GM23248 (cell line): ENCODE data around the gene RNU1-1.
"Not testable (repeated sequence)": the region's sequence is repeated elsewhere in the genome, so short reads cannot be mapped to it uniquely, and the experiment has no call there.

ENCODE experiments used
- EZH2 ChIP-seq: fragments of 200-600 bp; sonication (generic); IDR thresholded peaks from 2 replicates; pipeline ENCODE4 v1.6.1; 2018; ENCODE audit warnings: antibody characterized with exemption, mild to moderate bottlenecking; ENCODE audit not compliant: insufficient read depth, poor library complexity, severe bottlenecking
- EZH2phosphoT487 ChIP-seq: fragments of 200-600 bp; sonication (generic); IDR thresholded peaks from 2 replicates; pipeline ENCODE4 v1.6.1; 2018; ENCODE audit warnings: antibody characterized with exemption, moderate library complexity, mild to moderate bottlenecking, low read depth; ENCODE audit not compliant: insufficient read depth

DNA sequence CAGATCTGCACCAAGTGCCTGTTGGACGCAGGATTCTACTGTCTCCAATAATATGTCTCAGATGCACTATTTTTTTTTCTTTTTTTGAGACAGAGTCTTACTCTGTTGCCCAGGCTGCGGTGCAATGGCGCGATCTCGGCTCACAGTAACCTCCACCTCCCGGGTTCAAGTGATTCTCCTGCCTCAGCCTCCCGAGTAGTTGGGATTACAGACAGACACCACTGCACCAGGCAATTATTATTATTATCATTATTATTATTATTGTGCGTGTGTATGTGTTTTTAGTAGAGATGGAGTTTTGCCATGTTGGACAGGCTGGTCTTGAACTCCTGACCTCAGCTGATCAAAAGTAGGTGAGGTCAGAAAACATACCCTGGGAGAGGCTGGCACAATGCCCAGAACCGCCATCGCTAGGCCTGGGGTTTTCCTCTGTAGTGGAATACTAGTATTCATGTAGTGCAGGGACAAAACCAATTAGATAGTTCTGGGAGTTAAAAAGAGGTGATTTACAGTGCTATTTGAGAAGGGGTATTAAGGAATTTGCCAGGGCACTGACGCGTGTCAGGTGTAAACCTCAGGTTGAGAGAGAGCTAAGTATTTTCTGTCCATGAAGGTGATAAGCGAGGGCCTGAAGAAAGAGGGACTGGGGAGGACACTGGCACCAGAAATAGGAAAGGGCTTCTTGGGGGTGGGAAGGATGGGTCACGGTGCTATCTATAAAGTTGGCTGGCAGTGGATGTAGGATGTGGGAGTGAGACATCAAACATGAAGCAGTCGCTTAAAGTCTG is 1.3 kb downstream of the RNU1-1 start:
- not testable (repeated sequence) for TF ChIP-seq EZH2phosphoT487, EZH2
